DND-41 (cell line): ENCODE measurements around the gene KAZN.

ENCODE experiments used
- ATAC-seq: fragments of 200-7000 bp; cut with Tn5 transposase; 3 replicates; pipeline ENCODE4 v1.9.1; 2021; ENCODE audit warnings: low read depth; ENCODE audit not compliant: insufficient read depth
- DNase-seq: peaks from one replicate; pipeline ENCODE4 v3.0.0-alpha.2; 2020
- H2AFZ ChIP-seq: 2 replicates; pipeline ENCODE4 v1.6.0; 2012; ENCODE audit warnings: low read depth, low read length
- H3K27ac ChIP-seq: 2 replicates; pipeline ENCODE4 v1.5.1; 2012; ENCODE audit warnings: low read length, inconsistent platforms
- H3K27me3 ChIP-seq: fragments of 200-600 bp; sonication (generic); 2 replicates; pipeline ENCODE4 v1.6.0; 2012; ENCODE audit warnings: low read length, mild to moderate bottlenecking, inconsistent platforms; ENCODE audit not compliant: insufficient read depth, poor library complexity
- H3K36me3 ChIP-seq: 2 replicates; pipeline ENCODE4 v1.5.1; 2012; ENCODE audit warnings: low read length, inconsistent platforms; ENCODE audit not compliant: insufficient read depth
- H3K4me1 ChIP-seq: 2 replicates; pipeline ENCODE4 v1.5.1; 2012; ENCODE audit warnings: mild to moderate bottlenecking, low read length; ENCODE audit not compliant: insufficient read depth
- H3K4me2 ChIP-seq: 2 replicates; pipeline ENCODE4 v1.6.0; 2012; ENCODE audit warnings: mild to moderate bottlenecking, moderate library complexity, low read length, inconsistent platforms; ENCODE audit not compliant: insufficient read depth
- H3K4me3 ChIP-seq, 2 experiments: fragments of 200-600 bp in 1 of 2; shearing (Covaris generic) in 1 of 2; 2 replicates each; pipeline ENCODE4 v1.5.1; 2012 to 2016; ENCODE audit warnings: inconsistent platforms in 2 of 2, low read length in 2 of 2, mild to moderate bottlenecking in 2 of 2, low read depth in 1 of 2, moderate library complexity in 1 of 2
- H3K79me2 ChIP-seq: 2 replicates; pipeline ENCODE4 v1.6.0; 2012; ENCODE audit warnings: low read length, inconsistent platforms; ENCODE audit not compliant: insufficient read depth
- H3K9ac ChIP-seq: 2 replicates; pipeline ENCODE4 v1.6.0; 2012; ENCODE audit warnings: low read depth, mild to moderate bottlenecking, inconsistent platforms, low read length, moderate library complexity
- H3K9me3 ChIP-seq: 2 replicates; pipeline ENCODE4 v1.5.1; 2012; ENCODE audit warnings: low read length, moderate library complexity, mild to moderate bottlenecking, inconsistent platforms; ENCODE audit not compliant: insufficient read depth, severe bottlenecking
- H4K20me1 ChIP-seq: 2 replicates; pipeline ENCODE4 v1.6.0; 2012; ENCODE audit warnings: low read length; ENCODE audit not compliant: insufficient read depth
- CTCF ChIP-seq: IDR thresholded peaks from 2 replicates; pipeline ENCODE4 v1.5.1; 2012; ENCODE audit warnings: borderline replicate concordance, low read length, moderate library complexity, mild to moderate bottlenecking; ENCODE audit not compliant: poor library complexity, severe bottlenecking; ENCODE audit errors: extremely low read depth
- EZH2 ChIP-seq: IDR thresholded peaks from 3 replicates; pipeline ENCODE4 v1.6.1; 2012; ENCODE audit warnings: borderline replicate concordance, low read depth, mild to moderate bottlenecking, moderate library complexity, low read length, inconsistent platforms; ENCODE audit not compliant: severe bottlenecking

Gene KAZN

GRCh38 chr1:14661222-14661621, 62.7 kb downstream of the KAZN start:
- no peak overlapping the region for H3K4me2 ChIP-seq
- DNase-seq (no peak), ATAC-seq (no peak)
- H3K36me3 ChIP-seq = no peaks in the 10 kb centered on the region
- no peaks in the 10 kb centered on the region for H4K20me1 ChIP-seq
- H2AFZ ChIP-seq = no peak overlapping the region
- H3K27ac ChIP-seq = no peak overlapping the region
- no peak for TF ChIP-seq EZH2
- no peak for TF ChIP-seq CTCF
- H3K4me1 ChIP-seq = no peaks in the 10 kb centered on the region
- H3K9me3 ChIP-seq = no peaks in the 10 kb centered on the region
- H3K9ac ChIP-seq = no peak overlapping the region
- no peaks in the 10 kb centered on the region for H3K27me3 ChIP-seq
- H3K4me3 ChIP-seq = no peak overlapping the region
- H3K79me2 ChIP-seq = no peaks in the 10 kb centered on the region

- DNase-seq (no peak), ATAC-seq (no peak)
- H3K9ac ChIP-seq = no peak overlapping the region
- no peak overlapping the region for H3K4me2 ChIP-seq
- H4K20me1 ChIP-seq = no peaks in the 10 kb centered on the region
- no peaks in the 10 kb centered on the region for H3K79me2 ChIP-seq
- H3K4me3 ChIP-seq = no peak overlapping the region
- no peak overlapping the region for H3K27ac ChIP-seq
- H3K9me3 ChIP-seq = no peaks in the 10 kb centered on the region
- H3K4me1 ChIP-seq = no peaks in the 10 kb centered on the region
- TF ChIP-seq EZH2 (no peak), CTCF (no peak)
- H3K36me3 ChIP-seq = no peaks in the 10 kb centered on the region
- no peak overlapping the region for H2AFZ ChIP-seq
- no peaks in the 10 kb centered on the region for H3K27me3 ChIP-seq
Observed at GRCh38 chr1:14662116-14662515, 63.6 kb downstream of the KAZN start.

GRCh38 chr1:14663773-14664172, 65.3 kb downstream of the KAZN start:
- TF ChIP-seq CTCF = no peak
- Histone ChIP-seq H3K9ac (no peak overlapping the region), H3K9me3 (no peaks in the 10 kb centered on the region), H3K27me3 (no peaks in the 10 kb centered on the region), H3K79me2 (no peaks in the 10 kb centered on the region), H3K4me2 (no peak overlapping the region), H3K4me1 (no peaks in the 10 kb centered on the region), H3K27ac (no peak overlapping the region), H3K36me3 (no peaks in the 10 kb centered on the region), H3K4me3 (no peak overlapping the region), H2AFZ (no peak overlapping the region), H4K20me1 (no peaks in the 10 kb centered on the region)
- DNase-seq (no peak), ATAC-seq (no peak)

- Histone ChIP-seq H4K20me1 (peaks cover 2% of the 10 kb centered on the region; the same call in 1 of the 2 replicates), H3K79me2 (no peaks in the 10 kb centered on the region), H3K9me3 (no peaks in the 10 kb centered on the region), H3K36me3 (no peaks in the 10 kb centered on the region), H3K27ac (no peak overlapping the region), H3K4me1 (no peaks in the 10 kb centered on the region), H3K9ac (no peak overlapping the region), H3K4me2 (no peak overlapping the region), H2AFZ (no peak overlapping the region), H3K4me3 (no peak overlapping the region), H3K27me3 (no peaks in the 10 kb centered on the region)
- ATAC-seq = no peak
- TF ChIP-seq EZH2 (no peak), CTCF (no peak)
- no peak for DNase-seq
Observed at GRCh38 chr1:14666373-14666772, 67.9 kb downstream of the KAZN start.
